ENCODE data around the gene TEX29. TPM values are rescaled to one million over a fixed set of nuclear protein-coding genes. Genes with fewer than 3 reads are reported as not detected.
A peak's percentile ranks its signal among the peaks of the same experiment; 100 is the strongest.

The TEX29 gene
- total RNA-seq, 5 donors from 2014 or later (not counting 1 experiment from before 2014, with no cell fraction given) = 0.36 to 0.76 (median 0.70) TPM; not detected in 2

DNA sequence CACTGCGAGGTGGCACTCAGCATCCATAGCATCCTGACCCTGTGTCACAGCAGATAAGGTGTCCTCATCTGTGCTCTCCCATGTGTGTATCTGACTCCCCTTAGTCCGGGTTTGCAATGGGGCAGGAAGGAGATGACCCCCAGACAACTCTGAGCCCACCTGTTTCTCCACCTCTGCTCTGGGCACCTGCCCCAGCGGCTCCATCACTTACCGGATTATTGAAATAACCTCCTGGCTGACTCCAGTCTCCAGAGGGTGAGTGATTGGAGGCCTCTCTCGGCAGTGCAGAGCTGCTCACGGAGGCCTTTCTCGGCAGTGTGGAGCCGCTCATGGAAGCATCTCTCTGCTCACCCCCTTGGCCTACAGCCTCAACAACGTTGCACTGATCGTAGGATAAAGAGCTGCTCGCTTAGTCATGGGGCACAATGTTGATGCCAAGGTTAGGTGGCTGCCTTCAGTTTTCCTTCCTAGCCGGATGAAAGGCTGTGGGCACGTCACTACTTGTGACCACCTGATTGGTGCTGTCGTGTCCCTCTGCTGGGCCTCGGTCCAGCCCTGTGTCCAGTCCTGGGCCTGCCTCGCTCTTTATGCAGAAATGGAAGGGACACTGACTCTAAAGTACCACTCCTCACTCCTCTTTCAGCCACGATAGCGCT lies 67.6 kb downstream of the TEX29 start:
- H3K36me3 Mint-ChIP-seq = no peaks in the 10 kb centered on the region
- WGBS (ENCODE audit: insufficient coverage) = 85% methylated on average over 16 of the region's 18 CpGs

DNA sequence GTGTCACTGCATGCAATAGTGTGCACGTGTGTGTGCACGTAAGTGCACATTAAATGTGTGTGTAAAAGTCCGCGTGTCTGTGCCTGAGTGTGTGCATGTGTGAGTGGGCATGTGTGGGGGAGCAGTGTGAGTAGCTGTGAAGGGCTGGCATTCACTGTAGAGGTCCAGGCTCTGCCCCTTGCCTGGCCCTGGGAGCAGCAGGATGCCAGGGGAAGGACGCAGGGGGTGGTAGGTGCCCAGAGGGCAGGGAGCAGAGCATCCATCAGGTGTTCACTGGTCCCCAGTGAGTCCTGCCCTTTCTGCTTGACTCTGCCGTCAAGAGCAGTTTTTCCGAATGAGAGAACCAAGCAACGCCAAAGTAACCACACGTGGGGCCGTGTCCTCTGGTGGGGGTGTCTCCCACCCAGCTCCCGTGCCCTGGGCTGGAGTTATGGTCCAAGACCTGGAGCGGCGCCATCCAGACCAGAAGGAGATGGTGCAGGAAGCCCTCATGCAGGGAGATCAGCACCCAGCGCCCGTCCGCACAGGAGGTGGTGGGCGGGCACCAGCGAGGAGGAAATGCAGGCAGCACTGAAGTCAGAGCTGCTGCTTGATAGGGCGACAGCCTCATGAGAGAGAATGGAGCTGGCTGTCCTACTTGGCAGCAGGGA lies 68.5 kb downstream of the TEX29 start:
- Histone ChIP-seq H3K36me3 (ENCODE audit: control insufficient read depth in 2 of 2, extremely low read depth in 1 of 2, insufficient read depth in 1 of 2, low read length in 1 of 2) (no peaks in the 10 kb centered on the region), H3K4me3 (ENCODE audit: control insufficient read depth in 1 of 2, extremely low read depth in 1 of 2, low read length in 1 of 2) (peak overlapping the region; percentile 21 to 46), H3K9me3 (no peaks in the 10 kb centered on the region), H3K27ac (ENCODE audit: low read length) (no peak overlapping the region), H3K27me3 (replicated peaks in 1 of 2; ENCODE audit: control insufficient read depth in 2 of 2, extremely low read depth in 1 of 2, insufficient read depth in 2 of 2, low read length in 1 of 2) (peaks cover 0 to 25% of the 10 kb centered on the region in 2 experiments), H3K4me1 (ENCODE audit: control insufficient read depth in 1 of 2, extremely low read depth in 1 of 2, insufficient read depth in 2 of 2, low read length in 2 of 2) (peaks cover 31 to 34% of the 10 kb centered on the region in 2 experiments)
- Mint-ChIP-seq H3K9me3 (no peaks in the 10 kb centered on the region), H3K36me3 (no peaks in the 10 kb centered on the region), H3K27me3 (peaks cover 0 to 11% of the 10 kb centered on the region in 2 donors), H3K4me1 (peaks cover 29 to 46% (median 37%) of the 10 kb centered on the region in 3 donors), H3K27ac (peak overlapping the region; percentile 81 to 85), H3K4me3 (peak overlapping the region; percentile 4 to 73 (median 61))
- DNase-seq (peak in 27 of 35 experiments; percentile 7 to 57 (median 24)), ATAC-seq (replicated peaks in 1 of 4) (peak; percentile 73 to 84 (median 78))
- ChIA-PET CTCF (no interaction called here), POLR2A (no interaction called here)
- WGBS (ENCODE audit: insufficient coverage) = 39% methylated on average over 16 of the region's 19 CpGs

More for the DNA sequence above, 67.6 kb downstream of the TEX29 start:
- no peaks in the 10 kb centered on the region for H3K9me3 Mint-ChIP-seq
- H3K9me3 ChIP-seq = no peaks in the 10 kb centered on the region
- ChIA-PET POLR2A (no interaction called here), CTCF (no interaction called here)
- ATAC-seq (replicated peaks in 1 of 4) (no peak), DNase-seq (no peak)
- H3K27me3 ChIP-seq (replicated peaks in 1 of 2; ENCODE audit: control insufficient read depth in 2 of 2, extremely low read depth in 1 of 2, insufficient read depth in 2 of 2, low read length in 1 of 2) = peaks cover 0 to 29% of the 10 kb centered on the region in 2 experiments
- no peaks in the 10 kb centered on the region for H3K36me3 ChIP-seq (ENCODE audit: control insufficient read depth in 2 of 2, extremely low read depth in 1 of 2, insufficient read depth in 1 of 2, low read length in 1 of 2)
- peaks cover 0 to 11% of the 10 kb centered on the region in 2 donors for H3K27me3 Mint-ChIP-seq
- H3K4me1 Mint-ChIP-seq = peaks cover 37 to 55% (median 44%) of the 10 kb centered on the region in 3 donors
- no peak overlapping the region for H3K27ac ChIP-seq (ENCODE audit: low read length)
- no peak overlapping the region for H3K4me3 ChIP-seq (ENCODE audit: control insufficient read depth in 1 of 2, extremely low read depth in 1 of 2, low read length in 1 of 2)
- H3K4me3 Mint-ChIP-seq = peak overlapping the region in 1 of 3 donors; percentile 73
- H3K4me1 ChIP-seq (ENCODE audit: control insufficient read depth in 1 of 2, extremely low read depth in 1 of 2, insufficient read depth in 2 of 2, low read length in 2 of 2) = peaks cover 35 to 41% of the 10 kb centered on the region in 2 experiments
- no peak overlapping the region for H3K27ac Mint-ChIP-seq

DNA sequence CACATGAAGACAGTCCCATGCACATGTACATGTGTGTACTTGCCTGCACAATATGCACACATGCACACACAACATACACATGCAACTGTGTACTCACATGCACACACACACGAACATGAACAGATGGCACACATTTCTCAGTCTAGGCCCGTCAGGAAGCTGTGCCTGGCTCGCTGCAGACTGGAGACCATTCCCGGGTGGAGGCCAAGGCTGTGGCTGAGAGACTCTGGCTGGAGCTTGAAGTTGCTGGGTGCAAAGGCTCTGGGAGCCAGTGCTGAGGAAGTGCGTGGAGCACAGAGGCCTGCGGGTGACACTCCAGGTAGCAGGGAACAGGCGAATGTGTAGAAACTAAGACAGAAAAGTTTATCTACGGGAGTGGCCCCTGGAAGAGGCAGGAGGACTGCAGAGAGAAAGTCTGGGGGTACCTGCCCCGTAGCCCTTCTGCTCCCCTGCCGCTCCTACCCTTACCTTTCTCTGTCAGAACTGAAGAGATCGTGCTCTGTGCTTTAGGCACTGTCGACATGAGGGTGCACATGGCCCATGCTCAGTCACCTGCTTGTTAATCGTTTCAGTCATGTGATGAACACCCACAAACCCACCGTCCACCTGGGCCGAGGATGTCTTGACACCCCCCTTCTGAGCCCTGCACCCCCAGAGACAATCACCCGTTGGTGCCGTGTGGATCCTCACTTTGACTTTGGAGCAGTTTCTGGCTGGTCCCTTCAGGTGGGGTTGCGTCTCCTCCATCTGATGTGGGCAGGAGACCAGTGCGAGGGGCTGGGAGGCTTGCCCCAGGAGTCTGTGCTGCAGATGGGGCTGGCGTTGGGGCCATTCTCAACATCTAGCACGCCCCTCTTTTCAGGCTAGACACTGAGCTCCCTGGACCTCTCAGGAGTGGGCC lies 69.4 kb downstream of the TEX29 start:
- CTCF ChIA-PET = no interaction called here
- peaks cover 0 to 23% of the 10 kb centered on the region in 2 experiments for H3K27me3 ChIP-seq (replicated peaks in 1 of 2; ENCODE audit: control insufficient read depth in 2 of 2, extremely low read depth in 1 of 2, insufficient read depth in 2 of 2, low read length in 1 of 2)
- ATAC-seq (replicated peaks in 1 of 4) (no peak), DNase-seq (no peak)
- H3K9me3 ChIP-seq = no peaks in the 10 kb centered on the region
- H3K27ac ChIP-seq (ENCODE audit: low read length) = no peak overlapping the region
- POLR2A ChIA-PET = no interaction called here
- Mint-ChIP-seq H3K4me3 (peak overlapping the region in 1 of 3 donors; percentile 73), H3K9me3 (no peaks in the 10 kb centered on the region), H3K4me1 (peaks cover 20 to 37% (median 28%) of the 10 kb centered on the region in 3 donors), H3K27me3 (peaks cover 0 to 11% of the 10 kb centered on the region in 2 donors), H3K36me3 (no peaks in the 10 kb centered on the region), H3K27ac (peak overlapping the region in 1 of 2 donors; percentile 85)
- peak overlapping the region in 1 of 2 donors; percentile 46 for H3K4me3 ChIP-seq (ENCODE audit: control insufficient read depth in 1 of 2, extremely low read depth in 1 of 2, low read length in 1 of 2)
- WGBS (ENCODE audit: insufficient coverage) = 90% methylated on average over 17 of the region's 21 CpGs
- H3K36me3 ChIP-seq (ENCODE audit: control insufficient read depth in 2 of 2, extremely low read depth in 1 of 2, insufficient read depth in 1 of 2, low read length in 1 of 2) = no peaks in the 10 kb centered on the region
- peaks cover 22 to 27% of the 10 kb centered on the region in 2 experiments for H3K4me1 ChIP-seq (ENCODE audit: control insufficient read depth in 1 of 2, extremely low read depth in 1 of 2, insufficient read depth in 2 of 2, low read length in 2 of 2)

DNA sequence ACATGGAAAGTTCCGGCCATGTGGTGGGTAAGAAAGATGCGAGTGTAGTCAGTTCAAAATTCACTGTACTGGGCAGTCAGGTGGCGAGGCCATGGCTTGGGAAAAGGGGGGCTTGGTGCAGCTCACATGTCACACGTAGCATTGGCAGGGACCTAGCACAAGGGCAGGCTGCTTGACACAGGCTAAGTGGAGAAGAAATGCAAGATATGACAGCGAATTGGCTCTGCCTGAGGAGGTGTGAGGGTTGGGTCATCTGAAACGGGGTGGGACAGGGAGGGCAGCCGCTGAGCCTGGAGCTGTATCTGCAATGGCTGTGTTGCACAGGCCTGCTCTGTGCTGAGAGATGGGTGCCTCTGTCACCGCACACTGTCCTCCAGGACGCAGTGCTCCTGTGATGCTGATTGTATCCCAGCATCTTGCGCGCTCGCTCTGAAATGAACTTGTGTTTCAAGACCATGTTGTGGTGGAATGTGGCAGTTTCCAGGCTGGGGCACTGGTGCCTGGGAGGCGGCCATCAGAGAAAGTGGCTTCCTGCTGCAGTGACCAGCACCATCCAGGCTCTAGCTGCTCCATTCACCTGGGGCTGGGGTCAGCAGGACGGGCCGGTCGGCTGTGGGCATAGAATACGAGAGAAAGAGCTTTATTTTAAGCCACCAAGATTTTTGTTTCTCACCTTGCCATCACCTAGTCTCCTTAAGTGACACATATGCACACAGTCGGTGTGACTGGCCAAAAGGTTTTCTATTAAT lies 70.3 kb downstream of the TEX29 start:
- Histone ChIP-seq H3K36me3 (ENCODE audit: control insufficient read depth in 2 of 2, extremely low read depth in 1 of 2, insufficient read depth in 1 of 2, low read length in 1 of 2) (no peaks in the 10 kb centered on the region), H3K9me3 (no peaks in the 10 kb centered on the region), H3K4me1 (ENCODE audit: control insufficient read depth in 1 of 2, extremely low read depth in 1 of 2, insufficient read depth in 2 of 2, low read length in 2 of 2) (peaks cover 15 to 19% of the 10 kb centered on the region in 2 experiments), H3K27me3 (replicated peaks in 1 of 2; ENCODE audit: control insufficient read depth in 2 of 2, extremely low read depth in 1 of 2, insufficient read depth in 2 of 2, low read length in 1 of 2) (peaks cover 0 to 23% of the 10 kb centered on the region in 2 experiments), H3K27ac (ENCODE audit: low read length) (no peak overlapping the region), H3K4me3 (ENCODE audit: control insufficient read depth in 1 of 2, extremely low read depth in 1 of 2, low read length in 1 of 2) (no peak overlapping the region)
- H3K27ac Mint-ChIP-seq = no peak overlapping the region
- H3K36me3 Mint-ChIP-seq = no peaks in the 10 kb centered on the region
- H3K27me3 Mint-ChIP-seq = peaks cover 0 to 11% of the 10 kb centered on the region in 2 donors
- DNase-seq = no peak
- H3K4me1 Mint-ChIP-seq = peaks cover 16 to 29% (median 20%) of the 10 kb centered on the region in 3 donors
- POLR2A ChIA-PET = no interaction called here
- CTCF ChIA-PET = no interaction called here
- 86% methylated on average over 18 of the region's 18 CpGs for WGBS (ENCODE audit: insufficient coverage)
- no peak for ATAC-seq (replicated peaks in 1 of 4)
- H3K4me3 Mint-ChIP-seq = no peak overlapping the region
- H3K9me3 Mint-ChIP-seq = no peaks in the 10 kb centered on the region

DNA sequence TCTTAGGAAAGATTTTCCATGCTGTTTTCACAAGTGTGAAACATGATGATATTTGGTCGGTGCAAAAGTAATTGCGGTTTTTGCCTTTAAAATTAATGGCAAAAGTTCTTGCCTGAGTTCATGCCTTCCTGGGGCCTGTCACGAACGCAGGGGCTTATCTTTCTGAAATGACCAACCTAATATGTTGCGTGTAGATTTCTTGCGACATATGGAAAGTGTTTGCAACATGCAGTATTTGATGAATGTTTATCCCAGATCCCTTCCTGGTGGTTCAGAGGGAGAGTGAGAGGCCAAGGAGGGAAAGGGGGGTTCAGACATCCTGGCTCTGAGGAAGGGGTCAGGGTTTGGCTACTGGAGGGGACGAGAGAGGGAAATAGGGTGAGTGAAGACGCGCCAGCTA lies 72.0 kb downstream of the TEX29 start:
- CTCF ChIA-PET = no interaction called here
- Histone ChIP-seq H3K27me3 (replicated peaks in 1 of 2; ENCODE audit: control insufficient read depth in 2 of 2, extremely low read depth in 1 of 2, insufficient read depth in 2 of 2, low read length in 1 of 2) (peaks cover 0 to 23% of the 10 kb centered on the region in 2 experiments), H3K36me3 (ENCODE audit: control insufficient read depth in 2 of 2, extremely low read depth in 1 of 2, insufficient read depth in 1 of 2, low read length in 1 of 2) (no peaks in the 10 kb centered on the region), H3K27ac (ENCODE audit: low read length) (no peak overlapping the region), H3K4me3 (ENCODE audit: control insufficient read depth in 1 of 2, extremely low read depth in 1 of 2, low read length in 1 of 2) (no peak overlapping the region), H3K9me3 (no peaks in the 10 kb centered on the region), H3K4me1 (ENCODE audit: control insufficient read depth in 1 of 2, extremely low read depth in 1 of 2, insufficient read depth in 2 of 2, low read length in 2 of 2) (peaks cover 11 to 19% of the 10 kb centered on the region in 2 experiments)
- POLR2A ChIA-PET = no interaction called here
- DNase-seq (no peak), ATAC-seq (replicated peaks in 1 of 4) (no peak)
- no peak overlapping the region for H3K27ac Mint-ChIP-seq
- WGBS (ENCODE audit: insufficient coverage) = 83% methylated on average over 9 of the region's 9 CpGs
- peaks cover 15 to 22% (median 17%) of the 10 kb centered on the region in 3 donors for H3K4me1 Mint-ChIP-seq
- H3K36me3 Mint-ChIP-seq = no peaks in the 10 kb centered on the region
- no peak overlapping the region for H3K4me3 Mint-ChIP-seq
- H3K27me3 Mint-ChIP-seq = peaks cover 0 to 11% of the 10 kb centered on the region in 2 donors
- no peaks in the 10 kb centered on the region for H3K9me3 Mint-ChIP-seq

All from T-cell (primary cell).